SK-N-MC (cell line): ENCODE measurements around the gene DIP2C.

ENCODE experiments used
- EZH2 ChIP-seq: fragments of 200-600 bp; sonication (generic); IDR thresholded peaks from one replicate; pipeline ENCODE4 v1.6.1; 2017; ENCODE audit warnings: antibody characterized with exemption
- FOXP2 ChIP-seq: optimal IDR thresholded peaks from 2 replicates; pipeline ENCODE3; 2011; ENCODE audit warnings: mild to moderate bottlenecking, moderate library complexity; ENCODE audit not compliant: insufficient read depth; ENCODE audit errors: extremely low read length, control extremely low read depth
- POLR2AphosphoS5 ChIP-seq: IDR thresholded peaks from 2 replicates; pipeline ENCODE4 v1.6.1; 2012; ENCODE audit warnings: mild to moderate bottlenecking, low read depth, low read length, borderline replicate concordance

GRCh38 chr10:375815-376505 lies 313.5 kb downstream of the DIP2C start:
- no peak for TF ChIP-seq EZH2
- no peak for TF ChIP-seq POLR2AphosphoS5
- no peak for TF ChIP-seq FOXP2
